Mesothelial cell of epicardium (in vitro differentiated cells): ENCODE measurements around the gene TMCC1. TPM values are rescaled to one million over a fixed set of nuclear protein-coding genes. Genes with fewer than 3 reads are reported as not detected.

ENCODE experiments used
- DNase-seq, 2 experiments: peaks; one replicate each; pipeline ENCODE4 v3.0.0; 2021; ENCODE audit warnings: low spot score in 2 of 2; ENCODE audit not compliant: unreplicated experiment in 2 of 2
- H3K27ac Mint-ChIP-seq: 2 replicates; pipeline ENCODE4 v1.8.0; 2021; ENCODE audit warnings: mixed read lengths
- H3K27me3 Mint-ChIP-seq: 2 replicates; pipeline ENCODE4 v1.8.0; 2021; ENCODE audit warnings: low read depth, mixed read lengths
- H3K36me3 Mint-ChIP-seq: 2 replicates; pipeline ENCODE4 v1.8.0; 2021; ENCODE audit warnings: mixed read lengths
- H3K4me1 Mint-ChIP-seq: 2 replicates; pipeline ENCODE4 v1.8.0; 2021; ENCODE audit warnings: mixed read lengths
- H3K4me3 Mint-ChIP-seq: 2 replicates; pipeline ENCODE4 v1.8.0; 2021; ENCODE audit warnings: mild to moderate bottlenecking, moderate library complexity, mixed read lengths
- H3K9me3 Mint-ChIP-seq: 2 replicates; pipeline ENCODE4 v1.8.0; 2021; ENCODE audit warnings: mixed read lengths
- total RNA-seq: library from RNA; stranded (reverse); gene quantifications from 3 replicates; pipeline ENCODE4 v1.2.1, GENCODE V29; 2021
- TF ChIP-seq, protein P1 (sequence below): fragments of 200-600 bp; sonication (generic); IDR thresholded peaks from one replicate; pipeline ENCODE4 v1.5.0; 2021; ENCODE audit warnings: antibody characterized with exemption; ENCODE audit not compliant: unreplicated experiment

The TMCC1 gene
- total RNA-seq, 1 donor from 2014 or later = 52.4 TPM

DNA sequence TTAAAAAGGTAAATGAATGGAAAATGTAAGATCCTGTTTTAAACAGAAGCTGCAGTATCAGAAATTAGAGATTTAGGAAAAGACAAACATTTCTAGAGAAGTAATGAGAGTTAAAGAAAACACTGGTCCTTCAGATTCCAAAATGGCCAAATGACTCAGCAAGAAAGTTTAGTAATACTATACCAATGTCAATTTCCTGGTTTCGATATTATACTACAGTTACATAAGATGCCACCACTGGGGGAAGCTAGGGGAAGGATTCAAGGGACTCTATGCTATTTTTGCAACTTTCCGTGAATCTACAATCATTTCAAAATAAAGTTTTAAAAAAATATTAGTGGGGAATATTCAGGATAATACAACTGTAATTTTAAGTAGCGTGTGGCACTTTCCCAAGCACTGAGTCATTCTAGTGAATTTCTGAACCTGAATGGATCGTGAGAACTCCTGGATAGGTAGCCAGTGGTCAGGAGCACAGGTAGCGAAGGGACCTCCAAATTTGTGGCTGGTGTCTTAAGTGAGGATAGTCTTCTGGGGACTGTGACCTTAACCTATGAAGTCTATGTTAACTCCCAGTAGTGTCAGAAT is 37.6 kb downstream of the TMCC1 start:
- TF ChIP-seq, protein P1, sequence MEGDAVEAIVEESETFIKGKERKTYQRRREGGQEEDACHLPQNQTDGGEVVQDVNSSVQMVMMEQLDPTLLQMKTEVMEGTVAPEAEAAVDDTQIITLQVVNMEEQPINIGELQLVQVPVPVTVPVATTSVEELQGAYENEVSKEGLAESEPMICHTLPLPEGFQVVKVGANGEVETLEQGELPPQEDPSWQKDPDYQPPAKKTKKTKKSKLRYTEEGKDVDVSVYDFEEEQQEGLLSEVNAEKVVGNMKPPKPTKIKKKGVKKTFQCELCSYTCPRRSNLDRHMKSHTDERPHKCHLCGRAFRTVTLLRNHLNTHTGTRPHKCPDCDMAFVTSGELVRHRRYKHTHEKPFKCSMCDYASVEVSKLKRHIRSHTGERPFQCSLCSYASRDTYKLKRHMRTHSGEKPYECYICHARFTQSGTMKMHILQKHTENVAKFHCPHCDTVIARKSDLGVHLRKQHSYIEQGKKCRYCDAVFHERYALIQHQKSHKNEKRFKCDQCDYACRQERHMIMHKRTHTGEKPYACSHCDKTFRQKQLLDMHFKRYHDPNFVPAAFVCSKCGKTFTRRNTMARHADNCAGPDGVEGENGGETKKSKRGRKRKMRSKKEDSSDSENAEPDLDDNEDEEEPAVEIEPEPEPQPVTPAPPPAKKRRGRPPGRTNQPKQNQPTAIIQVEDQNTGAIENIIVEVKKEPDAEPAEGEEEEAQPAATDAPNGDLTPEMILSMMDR = no peak
- H3K36me3 Mint-ChIP-seq = peaks cover 46% of the 10 kb centered on the region
- H3K4me3 Mint-ChIP-seq = no peak overlapping the region
- H3K4me1 Mint-ChIP-seq = peaks cover 3% of the 10 kb centered on the region
- H3K9me3 Mint-ChIP-seq = peaks cover 11% of the 10 kb centered on the region
- no peak for DNase-seq
- H3K27ac Mint-ChIP-seq = peak overlapping the region; percentile 25
- no peaks in the 10 kb centered on the region for H3K27me3 Mint-ChIP-seq

DNA sequence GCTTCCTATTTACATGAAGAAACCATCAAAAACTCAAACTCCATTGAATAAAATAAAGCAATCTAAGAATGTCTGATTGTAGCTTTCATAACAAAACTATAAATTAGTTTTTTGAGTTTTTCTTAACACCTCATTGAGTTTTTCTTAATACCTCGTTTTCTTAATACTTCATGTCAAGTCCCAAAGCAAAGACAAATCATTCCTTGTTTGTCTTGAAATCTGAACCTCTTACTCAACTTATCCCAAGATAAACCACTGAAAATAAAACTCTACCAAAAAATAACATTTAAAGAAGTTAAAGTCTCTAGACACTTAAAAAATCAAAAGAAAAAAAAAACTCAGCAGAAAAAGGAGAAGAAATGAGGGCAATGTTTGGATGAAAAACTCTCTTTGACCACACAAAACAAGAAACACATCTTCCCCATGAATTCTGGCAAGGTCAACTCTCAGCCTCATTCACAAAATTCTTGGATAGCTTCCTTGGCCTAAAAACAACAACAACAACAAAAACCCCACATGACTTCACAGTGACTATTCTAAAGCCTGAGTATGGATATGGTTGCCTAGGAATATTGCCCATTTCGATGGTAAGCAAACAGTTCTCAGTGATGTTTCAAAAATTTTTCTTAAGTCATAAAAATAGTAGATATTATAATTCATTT is 38.2 kb downstream of the TMCC1 start:
- no peak overlapping the region for H3K4me3 Mint-ChIP-seq
- H3K36me3 Mint-ChIP-seq = peaks cover 48% of the 10 kb centered on the region
- TF ChIP-seq, protein P1 = no peak
- H3K27me3 Mint-ChIP-seq = no peaks in the 10 kb centered on the region
- H3K4me1 Mint-ChIP-seq = peaks cover 3% of the 10 kb centered on the region
- no peak for DNase-seq
- H3K9me3 Mint-ChIP-seq = peaks cover 13% of the 10 kb centered on the region
- H3K27ac Mint-ChIP-seq = peak overlapping the region; percentile 54

DNA sequence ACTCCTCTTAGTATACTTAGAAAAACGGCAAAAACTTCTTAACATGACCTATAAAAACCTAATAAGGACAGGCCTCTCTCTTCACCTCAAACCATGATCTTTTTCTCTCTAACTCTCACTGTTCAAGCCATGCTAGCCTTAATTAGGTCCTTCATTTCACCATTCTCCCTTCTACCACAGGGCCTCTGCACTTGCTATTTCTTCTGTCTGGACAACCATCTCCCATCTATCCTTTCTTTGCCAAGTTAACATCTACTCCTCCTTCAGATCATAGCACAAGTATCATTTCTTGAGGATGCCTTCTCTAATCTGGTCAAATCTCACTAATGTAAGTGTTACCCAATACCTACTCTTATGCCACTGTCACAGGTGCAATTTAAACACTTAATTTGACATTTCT is 39.1 kb downstream of the TMCC1 start:
- H3K4me1 Mint-ChIP-seq = peaks cover 3% of the 10 kb centered on the region
- peaks cover 50% of the 10 kb centered on the region for H3K36me3 Mint-ChIP-seq
- H3K4me3 Mint-ChIP-seq = no peak overlapping the region
- peaks cover 17% of the 10 kb centered on the region for H3K9me3 Mint-ChIP-seq
- no peaks in the 10 kb centered on the region for H3K27me3 Mint-ChIP-seq
- no peak for DNase-seq
- no peak overlapping the region for H3K27ac Mint-ChIP-seq
- TF ChIP-seq, protein P1 = no peak

DNA sequence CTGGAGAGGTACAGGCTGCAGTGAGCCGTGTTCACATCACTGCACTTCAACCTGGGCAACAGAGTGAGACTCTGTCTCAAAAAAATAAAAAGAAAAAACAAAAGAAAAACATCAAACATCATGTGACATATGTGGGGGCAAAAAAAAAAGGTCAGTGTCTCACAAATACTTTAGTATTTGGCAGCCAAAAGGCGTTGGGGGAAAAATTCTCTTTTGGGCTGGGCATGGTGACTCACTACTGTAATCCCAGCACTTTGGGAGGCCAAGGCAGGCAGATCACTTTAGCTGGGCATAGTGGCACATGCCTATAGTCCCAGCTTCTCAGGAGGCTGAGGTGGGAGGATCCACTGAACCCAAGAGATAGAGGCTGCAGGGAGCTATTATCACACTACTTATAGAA is 47.6 kb downstream of the TMCC1 start:
- Mint-ChIP-seq H3K4me1 (no peaks in the 10 kb centered on the region), H3K36me3 (peaks cover 52% of the 10 kb centered on the region), H3K4me3 (no peak overlapping the region), H3K27ac (peak overlapping the region; percentile 25), H3K9me3 (peaks cover 25% of the 10 kb centered on the region), H3K27me3 (no peaks in the 10 kb centered on the region)
- no peak for DNase-seq
- TF ChIP-seq, protein P1 = no peak

DNA sequence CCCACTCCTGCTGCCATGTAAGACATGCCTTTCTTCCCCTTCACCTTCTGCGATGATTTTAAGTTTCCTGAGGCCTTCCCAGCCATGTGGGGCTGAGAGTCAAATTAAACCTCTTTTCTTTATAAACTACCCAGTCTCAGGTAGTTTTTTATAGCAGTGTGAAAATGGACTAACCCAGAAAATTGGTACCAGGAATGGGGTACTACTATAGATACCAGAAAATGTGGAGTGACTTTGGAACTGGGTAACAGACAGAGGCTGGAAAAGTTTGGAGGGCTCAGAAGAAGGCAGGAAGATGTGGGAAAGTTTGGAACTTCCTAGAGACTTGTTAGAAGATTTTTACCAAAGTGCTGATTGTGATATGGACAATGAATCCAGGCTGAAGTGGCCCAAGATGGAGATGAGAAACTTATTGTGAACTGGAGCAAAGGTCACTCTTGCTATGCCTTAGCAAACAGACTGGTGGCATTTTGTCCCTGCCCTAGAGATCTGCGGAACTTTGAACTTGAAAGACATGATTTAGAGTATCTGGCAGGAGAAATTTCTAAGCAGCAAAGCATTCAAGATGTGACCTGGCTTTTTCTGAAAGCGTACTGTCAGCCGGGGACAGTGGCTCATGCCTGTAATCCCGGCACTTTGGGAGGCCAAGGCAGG is 52.7 kb downstream of the TMCC1 start:
- TF ChIP-seq, protein P1 = no peak
- Mint-ChIP-seq H3K4me1 (peaks cover 14% of the 10 kb centered on the region), H3K9me3 (peaks cover 20% of the 10 kb centered on the region), H3K36me3 (peaks cover 43% of the 10 kb centered on the region), H3K4me3 (no peak overlapping the region), H3K27ac (no peak overlapping the region), H3K27me3 (no peaks in the 10 kb centered on the region)
- DNase-seq = no peak
